Immature natural killer cell (primary cell): ENCODE measurements around the gene TMEM87B. TPM values are rescaled to one million over a fixed set of nuclear protein-coding genes. Genes with fewer than 3 reads are reported as not detected.
"Not testable (repeated sequence)": the region's sequence is repeated elsewhere in the genome, so short reads cannot be mapped to it uniquely, and the experiment has no call there.

ENCODE experiments used
- DNase-seq, 3 donors: peaks; one replicate each; pipeline ENCODE4 v3.0.0; 2022; ENCODE audit warnings: mixed read lengths in 1 of 3
- H3K27ac Mint-ChIP-seq, 6 donors: one replicate each; pipeline ENCODE4 v1.8.0; 2020; ENCODE audit warnings: mixed read lengths in 6 of 6, mild to moderate bottlenecking in 5 of 6, inconsistent platforms in 4 of 6, moderate library complexity in 3 of 6
- H3K27me3 Mint-ChIP-seq, 3 donors: one replicate each; pipeline ENCODE4 v1.8.0; 2020 to 2021; ENCODE audit warnings: low read depth in 3 of 3, mild to moderate bottlenecking in 3 of 3, mixed read lengths in 3 of 3, moderate library complexity in 3 of 3, inconsistent platforms in 1 of 3
- H3K36me3 Mint-ChIP-seq, 3 donors: one replicate each; pipeline ENCODE4 v1.8.0; 2020; ENCODE audit warnings: mixed read lengths in 3 of 3, inconsistent platforms in 2 of 3, mild to moderate bottlenecking in 2 of 3
- H3K4me1 Mint-ChIP-seq, 2 donors: one replicate each; pipeline ENCODE4 v1.8.0; 2020; ENCODE audit warnings: inconsistent platforms in 2 of 2, mild to moderate bottlenecking in 2 of 2, mixed read lengths in 2 of 2, moderate library complexity in 1 of 2
- H3K4me3 Mint-ChIP-seq, 5 donors: one replicate each; pipeline ENCODE4 v1.8.0; 2020; ENCODE audit warnings: mild to moderate bottlenecking in 5 of 5, mixed read lengths in 5 of 5, inconsistent platforms in 3 of 5, moderate library complexity in 3 of 5
- H3K9me3 Mint-ChIP-seq, 6 donors: one replicate each; pipeline ENCODE4 v1.8.0; 2020; ENCODE audit warnings: mild to moderate bottlenecking in 6 of 6, mixed read lengths in 6 of 6, inconsistent platforms in 4 of 6, moderate library complexity in 3 of 6
- polyA plus RNA-seq, 3 donors: library from polyadenylated mRNA; unstranded; fragments of 300-500 nt; fragmentation: Illumina TruSeq; gene quantifications; one replicate each; pipeline ENCODE4 v1.2.3, GENCODE V29; 2021

Gene TMEM87B
- polyA plus RNA-seq, 3 donors from 2014 or later: 3.0 to 8.5 (median 5.2) TPM

DNA sequence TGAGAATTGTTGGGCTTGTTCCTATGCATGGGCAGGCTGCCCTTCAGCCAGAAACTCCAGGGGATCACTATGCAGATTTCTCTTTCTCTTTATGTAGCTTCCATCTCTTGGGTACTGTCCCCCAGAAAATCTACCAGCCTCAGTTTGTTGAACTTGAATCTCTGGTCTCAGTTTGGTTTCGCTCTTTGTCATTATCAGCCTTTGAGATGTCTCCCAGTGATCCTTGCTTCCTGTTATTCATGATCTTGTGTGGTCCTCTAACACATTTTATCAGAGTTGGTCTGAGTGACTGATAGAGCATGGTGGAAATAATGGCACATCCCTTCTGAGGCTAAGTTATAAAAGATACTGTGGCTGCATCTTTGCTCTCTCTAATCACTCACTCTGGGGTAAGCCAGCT, 7.8 kb downstream of the TMEM87B start:
- H3K9me3 Mint-ChIP-seq: no peaks in the 10 kb centered on the region
- no peak for DNase-seq
- peaks cover 31 to 46% of the 10 kb centered on the region in 2 donors for H3K4me1 Mint-ChIP-seq
- no peak overlapping the region for H3K4me3 Mint-ChIP-seq
- peak overlapping the region in 1 of 6 donors; percentile 4 for H3K27ac Mint-ChIP-seq
- H3K36me3 Mint-ChIP-seq: peaks cover 26 to 52% (median 27%) of the 10 kb centered on the region in 3 donors
- H3K27me3 Mint-ChIP-seq: peaks cover 0 to 3% (median 2%) of the 10 kb centered on the region in 3 donors

- Mint-ChIP-seq H3K4me3 (no peak overlapping the region), H3K36me3 (peaks cover 35 to 67% (median 40%) of the 10 kb centered on the region in 3 donors), H3K27me3 (peaks cover 0 to 1% (median 0%) of the 10 kb centered on the region in 3 donors), H3K27ac (no peak overlapping the region), H3K9me3 (no peaks in the 10 kb centered on the region), H3K4me1 (peaks cover 21 to 46% of the 10 kb centered on the region in 2 donors)
- DNase-seq: no peak
Measured at GRCh38 chr2:112065486-112065885, 10.4 kb downstream of the TMEM87B start.

GRCh38 chr2:112065966-112066365, 10.9 kb downstream of the TMEM87B start:
- Mint-ChIP-seq H3K36me3 (peaks cover 35 to 69% (median 41%) of the 10 kb centered on the region in 3 donors), H3K4me1 (peaks cover 21 to 46% of the 10 kb centered on the region in 2 donors), H3K4me3 (no peak overlapping the region), H3K27ac (peak overlapping the region in 1 of 6 donors; percentile 47), H3K27me3 (peaks cover 0 to 1% (median 0%) of the 10 kb centered on the region in 3 donors), H3K9me3 (no peaks in the 10 kb centered on the region)
- no peak for DNase-seq

GRCh38 chr2:112069794-112070193, 14.7 kb downstream of the TMEM87B start:
- Mint-ChIP-seq H3K36me3 (peaks cover 45 to 77% (median 61%) of the 10 kb centered on the region in 3 donors), H3K4me1 (peaks cover 22 to 54% of the 10 kb centered on the region in 2 donors)
- H3K9me3 Mint-ChIP-seq, DNase-seq, H3K4me3 Mint-ChIP-seq, H3K27me3 Mint-ChIP-seq, H3K27ac Mint-ChIP-seq: not testable (repeated sequence)

DNA sequence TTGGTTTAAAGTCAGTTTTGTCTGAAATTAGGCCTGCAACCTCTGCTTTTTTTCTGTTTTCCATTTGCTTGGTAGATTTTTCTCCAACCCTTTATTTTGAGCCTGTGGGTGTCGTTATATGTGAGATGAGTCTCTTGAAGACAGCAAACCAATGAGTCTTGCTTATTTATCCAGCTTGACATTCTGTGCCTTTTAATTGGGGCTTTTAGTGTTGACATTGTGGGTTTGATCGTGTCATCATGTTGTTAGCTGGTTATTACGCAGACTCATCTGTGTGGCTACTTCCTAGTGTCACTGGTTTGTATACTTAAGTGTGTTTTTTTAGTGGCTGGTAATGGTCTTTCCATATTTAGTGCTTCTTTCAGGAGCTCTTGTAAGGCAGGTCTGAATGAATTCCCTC, 18.8 kb downstream of the TMEM87B start:
- Mint-ChIP-seq H3K27ac (no peak overlapping the region), H3K27me3 (peaks cover 0 to 1% (median 0%) of the 10 kb centered on the region in 3 donors), H3K4me1 (peaks cover 13 to 47% of the 10 kb centered on the region in 2 donors), H3K36me3 (peaks cover 49 to 71% (median 53%) of the 10 kb centered on the region in 3 donors), H3K4me3 (no peak overlapping the region), H3K9me3 (peaks cover 0 to 7% (median 0%) of the 10 kb centered on the region in 6 donors)
- DNase-seq: no peak

DNA sequence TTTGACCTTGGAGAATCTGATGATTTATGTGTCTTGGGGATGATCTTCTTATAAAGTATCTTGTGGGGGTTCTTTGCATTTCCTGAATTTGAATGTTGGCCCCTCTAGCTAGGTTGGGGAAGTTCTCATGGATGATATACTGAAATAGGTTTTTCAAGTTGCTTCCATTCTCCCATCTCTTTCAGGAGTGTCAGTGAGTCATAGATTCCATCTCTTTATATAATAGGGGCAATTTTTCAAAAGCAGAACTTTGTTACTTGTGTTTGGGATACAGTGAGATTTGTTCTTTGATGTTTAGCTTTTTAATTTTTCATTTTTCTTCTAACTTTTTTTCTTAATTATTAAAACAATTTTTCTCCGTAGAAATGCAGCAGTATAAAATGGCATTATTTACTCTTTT, 19.4 kb downstream of the TMEM87B start:
- H3K36me3 Mint-ChIP-seq: peaks cover 49 to 71% (median 49%) of the 10 kb centered on the region in 3 donors

DNA sequence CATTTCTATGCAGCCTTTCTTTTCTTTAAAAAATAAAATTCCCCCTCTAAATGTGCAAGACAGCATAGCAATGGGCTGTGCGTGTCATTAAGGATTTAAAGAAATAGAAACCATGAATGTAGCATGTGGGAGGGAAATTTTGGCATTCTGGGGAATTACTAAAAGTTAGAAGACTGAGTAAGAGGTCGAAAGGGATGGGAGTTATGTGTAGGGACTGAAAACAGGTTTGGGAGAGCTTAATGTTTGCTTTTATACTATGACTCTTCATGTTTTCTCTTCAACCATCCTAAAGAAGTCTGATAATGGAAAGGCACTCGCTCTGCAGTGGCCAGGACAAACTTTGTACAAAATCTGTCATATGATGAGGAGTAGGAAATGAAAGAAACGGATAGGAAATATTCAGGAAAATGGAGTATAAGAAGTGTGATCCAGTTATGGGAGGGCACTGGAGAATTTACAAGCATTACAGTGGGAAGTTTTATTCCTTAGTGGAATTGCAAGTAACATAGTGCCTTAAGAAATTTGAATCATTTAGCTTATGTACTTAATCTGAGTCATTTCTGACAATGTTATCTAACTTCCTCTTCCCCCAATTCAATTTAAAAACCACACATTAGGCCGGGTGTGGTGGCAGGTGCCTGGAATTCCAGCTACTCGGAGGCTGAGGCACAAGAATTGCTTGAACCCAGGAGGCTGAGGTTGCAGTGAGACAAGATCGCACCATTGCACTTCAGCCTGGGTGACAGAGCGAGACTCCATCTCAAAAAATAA, 20.6 kb downstream of the TMEM87B start:
- Mint-ChIP-seq H3K9me3 (peaks cover 0 to 7% (median 0%) of the 10 kb centered on the region in 6 donors), H3K27me3 (peaks cover 0 to 1% (median 0%) of the 10 kb centered on the region in 3 donors), H3K36me3 (peaks cover 42 to 63% (median 45%) of the 10 kb centered on the region in 3 donors), H3K27ac (peak overlapping the region in 1 of 6 donors; percentile 56), H3K4me1 (peaks cover 11 to 38% of the 10 kb centered on the region in 2 donors), H3K4me3 (no peak overlapping the region)
- DNase-seq: no peak

More for the DNA sequence above, 19.4 kb downstream of the TMEM87B start:
- no peak for DNase-seq
- Mint-ChIP-seq H3K4me3 (no peak overlapping the region), H3K4me1 (peaks cover 11 to 47% of the 10 kb centered on the region in 2 donors), H3K9me3 (peaks cover 0 to 7% (median 0%) of the 10 kb centered on the region in 6 donors), H3K27me3 (peaks cover 0 to 1% (median 0%) of the 10 kb centered on the region in 3 donors), H3K27ac (no peak overlapping the region)

- Mint-ChIP-seq H3K9me3 (peaks cover 0 to 7% (median 0%) of the 10 kb centered on the region in 6 donors), H3K36me3 (peaks cover 40 to 61% (median 52%) of the 10 kb centered on the region in 3 donors), H3K27ac (no peak overlapping the region), H3K4me3 (no peak overlapping the region), H3K4me1 (peaks cover 5 to 23% of the 10 kb centered on the region in 2 donors), H3K27me3 (peaks cover 0 to 1% (median 0%) of the 10 kb centered on the region in 3 donors)
- no peak for DNase-seq
Measured at GRCh38 chr2:112077814-112078213, 22.7 kb downstream of the TMEM87B start.

DNA sequence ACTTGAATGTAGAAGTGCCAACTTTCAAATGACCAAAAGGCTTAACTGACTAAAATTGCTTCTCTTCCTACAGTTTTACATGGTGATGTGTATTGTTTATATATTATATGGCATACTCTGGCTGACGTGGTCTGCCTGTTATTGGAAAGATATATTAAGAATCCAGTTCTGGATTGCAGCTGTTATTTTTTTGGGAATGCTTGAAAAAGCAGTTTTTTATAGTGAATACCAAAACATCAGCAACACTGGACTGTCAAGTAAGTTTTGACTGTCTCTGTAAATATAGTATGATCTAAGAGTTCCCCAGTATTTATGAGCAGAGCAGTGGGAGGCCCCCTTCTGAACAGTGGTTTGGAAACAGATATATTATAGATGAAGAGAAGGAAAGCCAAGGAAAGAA, 26.2 kb downstream of the TMEM87B start:
- Mint-ChIP-seq H3K36me3 (peaks cover 39 to 57% (median 54%) of the 10 kb centered on the region in 3 donors), H3K27me3 (peaks cover 0 to 2% (median 0%) of the 10 kb centered on the region in 3 donors), H3K4me3 (no peak overlapping the region), H3K27ac (no peak overlapping the region), H3K4me1 (peaks cover 0 to 19% of the 10 kb centered on the region in 2 donors), H3K9me3 (no peaks in the 10 kb centered on the region)
- no peak for DNase-seq

DNA sequence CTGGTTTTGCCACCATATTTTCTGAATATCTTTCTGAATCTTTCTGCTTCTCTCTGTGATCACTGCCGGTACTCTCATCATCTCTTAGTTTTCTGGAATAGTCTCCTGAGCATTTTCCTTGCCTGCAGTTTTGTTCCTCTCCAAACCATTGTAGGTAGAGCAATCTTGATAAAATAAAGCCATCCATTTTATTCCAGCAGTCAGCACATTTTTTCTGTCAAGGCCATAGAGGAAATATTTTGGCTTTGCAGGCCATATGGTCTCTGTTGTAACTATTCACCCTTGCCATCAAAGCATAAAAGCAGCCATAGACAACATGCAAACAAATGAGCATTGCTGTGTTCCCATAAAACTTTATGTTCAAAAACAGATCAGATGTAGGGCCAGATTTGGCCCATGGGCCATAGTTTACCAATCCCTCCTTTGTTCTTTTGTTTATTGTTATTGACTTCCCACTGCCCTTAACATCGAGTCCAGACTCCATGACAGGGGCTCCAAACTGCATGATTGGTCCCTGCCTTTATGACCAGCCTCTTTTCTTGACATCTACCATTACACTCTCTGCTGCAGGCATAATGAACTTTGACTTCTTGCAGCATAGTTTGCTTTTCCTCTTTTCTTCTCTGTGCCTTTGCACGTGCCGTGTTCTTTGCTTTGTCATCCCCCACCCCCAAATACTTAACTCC, 29.8 kb downstream of the TMEM87B start:
- peaks cover 53 to 66% (median 65%) of the 10 kb centered on the region in 3 donors for H3K36me3 Mint-ChIP-seq
- H3K27ac Mint-ChIP-seq: peak overlapping the region in 3 of 6 donors; percentile 4 to 31 (median 23)
- peaks cover 4 to 10% of the 10 kb centered on the region in 2 donors for H3K4me1 Mint-ChIP-seq
- H3K27me3 Mint-ChIP-seq: peaks cover 0 to 2% (median 0%) of the 10 kb centered on the region in 3 donors
- H3K9me3 Mint-ChIP-seq: no peaks in the 10 kb centered on the region
- DNase-seq: no peak
- no peak overlapping the region for H3K4me3 Mint-ChIP-seq

- Mint-ChIP-seq H3K4me3 (no peak overlapping the region), H3K27ac (peak overlapping the region in 4 of 6 donors; percentile 4 to 23 (median 10)), H3K4me1 (peaks cover 4 to 10% of the 10 kb centered on the region in 2 donors), H3K36me3 (peaks cover 58 to 71% (median 70%) of the 10 kb centered on the region in 3 donors), H3K9me3 (no peaks in the 10 kb centered on the region), H3K27me3 (peaks cover 0 to 2% (median 0%) of the 10 kb centered on the region in 3 donors)
- DNase-seq: no peak
Measured at GRCh38 chr2:112085375-112085730, 30.3 kb downstream of the TMEM87B start.

GRCh38 chr2:112085916-112086669, 31.0 kb downstream of the TMEM87B start:
- peaks cover 51 to 71% (median 70%) of the 10 kb centered on the region in 3 donors for H3K36me3 Mint-ChIP-seq
- no peak overlapping the region for H3K4me3 Mint-ChIP-seq
- no peak overlapping the region for H3K27ac Mint-ChIP-seq
- DNase-seq: no peak
- H3K27me3 Mint-ChIP-seq: peaks cover 0 to 3% (median 2%) of the 10 kb centered on the region in 3 donors
- peaks cover 4 to 10% of the 10 kb centered on the region in 2 donors for H3K4me1 Mint-ChIP-seq
- H3K9me3 Mint-ChIP-seq: no peaks in the 10 kb centered on the region

- Mint-ChIP-seq H3K4me3 (no peak overlapping the region), H3K9me3 (no peaks in the 10 kb centered on the region), H3K4me1 (peaks cover 4 to 10% of the 10 kb centered on the region in 2 donors), H3K27me3 (peaks cover 0 to 3% (median 2%) of the 10 kb centered on the region in 3 donors), H3K36me3 (peaks cover 48 to 71% (median 58%) of the 10 kb centered on the region in 3 donors), H3K27ac (peak overlapping the region in 3 of 6 donors; percentile 10 to 67 (median 20))
- no peak for DNase-seq
Measured at GRCh38 chr2:112087346-112088020, 32.4 kb downstream of the TMEM87B start.
